K562 (cell line): ENCODE measurements around the gene TEX54. TPM values are rescaled to one million over a fixed set of nuclear protein-coding genes. Genes with fewer than 3 reads are reported as not detected.
A peak's percentile ranks its signal among the peaks of the same experiment; 100 is the strongest.
"Not testable (repeated sequence)": the region's sequence is repeated elsewhere in the genome, so short reads cannot be mapped to it uniquely, and the experiment has no call there.

Experiments used
- ATAC-seq: fragments of 200-7000 bp; cut with Tn5 transposase; 3 replicates; pipeline ENCODE4 v1.9.1; 2020; ENCODE audit warnings: moderate library complexity
- BruUV-seq: library from RNA; stranded (reverse); fragments of 400-500 nt; replicated peaks from 2 replicates; lab custom pipeline; 2021; lab: Mats Ljungman, UMichigan
- CTCF ChIA-PET: fragments of 300-600 bp; formaldehyde crosslinking; extraction: SDS; loops from one replicate; lab custom pipeline; 2021; ENCODE audit warnings: low intra/inter-chr PET ratio; lab: Yijun Ruan, JAX
- POLR2A ChIA-PET: fragments of 300-600, 350-650 bp; sonication (Branson Sonifier 250); formaldehyde crosslinking; extraction: SDS; loops from one replicate; lab custom pipeline; 2021; ENCODE audit warnings: antibody characterized with exemption, inconsistent platforms; lab: Yijun Ruan, JAX
- DNase-seq, 4 experiments: peaks; one replicate each; pipeline versions ENCODE4 v3.0.0 to v3.0.0-alpha.2; 2011 to 2018; ENCODE audit warnings: low spot score in 3 of 4, mixed read lengths in 3 of 4; ENCODE audit errors: extremely low read depth in 1 of 4
- FAIRE-seq: peaks from 2 replicates; lab custom pipeline; 2011; peaks lifted over from hg19 to GRCh38; lab: Jason Lieb, UNC
- H2AFZ ChIP-seq: 2 replicates; pipeline ENCODE4 v1.6.0; 2011; ENCODE audit warnings: low read depth, low read length, control low read depth, inconsistent platforms
- H3K27ac ChIP-seq: fragments of 200-600 bp; 3 replicates; pipeline ENCODE4 v1.8.0; 2011; ENCODE audit warnings: low read depth, mild to moderate bottlenecking, control low read depth, inconsistent platforms, low read length, moderate library complexity, mixed read lengths; ENCODE audit errors: extremely low read depth
- H3K27me3 ChIP-seq, 2 experiments: fragments of 300-600 bp in 1 of 2; 2 replicates in 1 of 2; 3 replicates in 1 of 2; pipeline versions ENCODE4 v1.6.0 to v1.8.0; 2011; ENCODE audit warnings: inconsistent platforms in 2 of 2, low read length in 2 of 2, mild to moderate bottlenecking in 1 of 2, mixed read lengths in 1 of 2, moderate library complexity in 1 of 2; ENCODE audit not compliant: control insufficient read depth in 2 of 2, insufficient read depth in 2 of 2
- H3K36me3 ChIP-seq: fragments of 300-600 bp; 3 replicates; pipeline ENCODE4 v1.8.0; 2011; ENCODE audit warnings: mild to moderate bottlenecking, low read length, inconsistent platforms; ENCODE audit not compliant: control insufficient read depth, insufficient read depth
- H3K4me1 ChIP-seq, 2 experiments: fragments of 200-600 bp in 1 of 2; replicated peaks in 1 of 2; 2 replicates in 1 of 2; 3 replicates in 1 of 2; pipeline versions ENCODE4 v1.5.1 to v1.8.0; 2011; ENCODE audit warnings: inconsistent platforms in 2 of 2, low read length in 2 of 2, mild to moderate bottlenecking in 1 of 2, mixed read lengths in 1 of 2, moderate library complexity in 1 of 2; ENCODE audit not compliant: control insufficient read depth in 2 of 2, insufficient read depth in 2 of 2
- H3K4me2 ChIP-seq: 2 replicates; pipeline ENCODE4 v1.6.1; 2011; ENCODE audit warnings: low read length, control low read depth, inconsistent platforms, mixed read lengths; ENCODE audit not compliant: insufficient read depth
- H3K4me3 ChIP-seq: fragments of 200-600 bp; sonication (generic), shearing (Covaris generic); 2 replicates; pipeline ENCODE4 v1.5.1; 2016; ENCODE audit warnings: control low read depth, inconsistent platforms
- H3K79me2 ChIP-seq: fragments of 200-600 bp; 3 replicates; pipeline ENCODE4 v1.8.0; 2011; ENCODE audit warnings: low read length, inconsistent platforms; ENCODE audit not compliant: control insufficient read depth, insufficient read depth
- H3K9ac ChIP-seq, 2 experiments: 2 replicates each; pipeline versions ENCODE4 v1.6.0 to v1.6.1; 2011; ENCODE audit warnings: low read depth in 2 of 2, low read length in 2 of 2, control low read depth in 1 of 2, inconsistent platforms in 1 of 2, mild to moderate bottlenecking in 1 of 2, mixed read lengths in 1 of 2; ENCODE audit not compliant: insufficient read depth in 1 of 2
- H3K9me1 ChIP-seq: one replicate; pipeline ENCODE4 v1.6.0; 2011; ENCODE audit warnings: inconsistent platforms, mild to moderate bottlenecking, low read length, moderate library complexity; ENCODE audit not compliant: control insufficient read depth, insufficient read depth
- H3K9me3 ChIP-seq: replicated peaks from 2 replicates; pipeline ENCODE4 v1.5.1; 2011; ENCODE audit warnings: low read depth, low read length, inconsistent platforms; ENCODE audit not compliant: control insufficient read depth, insufficient read depth
- H4K20me1 ChIP-seq: replicated peaks from 2 replicates; pipeline ENCODE4 v1.6.1; 2011; ENCODE audit warnings: low read length, inconsistent platforms, mixed read lengths; ENCODE audit not compliant: control insufficient read depth, insufficient read depth
- IRF9 ChIP-seq: fragments of 450-650 bp; IDR thresholded peaks from 2 replicates; pipeline ENCODE4 v1.6.1; 2016; ENCODE audit warnings: missing biosample characterization, missing genetic modification characterization
- MECOM ChIP-seq: fragments of 250-450 bp; sonication (Bioruptor Pico); IDR thresholded peaks from 2 replicates; pipeline ENCODE4 v1.8.0; 2022; ENCODE audit warnings: inconsistent platforms
- TEAD1 ChIP-seq, 2 experiments: fragments of 450-650 bp in 1 of 2; sonication (generic) in 1 of 2; formaldehyde crosslinking; IDR thresholded peaks; 2 replicates each; pipeline versions ENCODE4 v1.4.0 to v1.8.0; 2020 to 2022; ENCODE audit warnings: mild to moderate bottlenecking in 2 of 2, missing genetic modification reagents in 1 of 2
- ZBTB11 ChIP-seq, 3 experiments: fragments of 200-800 bp in 1 of 3; fragments of 250-450 bp in 1 of 3; fragments of 450-650 bp in 1 of 3; sonication (Bioruptor Pico) in 1 of 3; sonication (Bioruptor generic) in 1 of 3; formaldehyde crosslinking in 1 of 3; IDR thresholded peaks; 2 replicates each; pipeline versions ENCODE4 v1.6.1 to v1.8.0; 2016 to 2022; ENCODE audit warnings: mild to moderate bottlenecking in 2 of 3, missing genetic modification characterization in 2 of 3, missing compliant biosample characterization in 1 of 3, moderate library complexity in 1 of 3
- ZBTB17 ChIP-seq: fragments of 450-650 bp; formaldehyde crosslinking; IDR thresholded peaks from 2 replicates; pipeline ENCODE4 v1.4.0; 2020; ENCODE audit warnings: mild to moderate bottlenecking
- ZNF239 ChIP-seq: fragments of 250-450 bp; sonication (Bioruptor Pico); IDR thresholded peaks from 2 replicates; pipeline ENCODE4 v1.4.0; 2020; ENCODE audit warnings: mild to moderate bottlenecking
- ZNF311 ChIP-seq: fragments of 250-450 bp; sonication (Bioruptor Pico); IDR thresholded peaks from 2 replicates; pipeline ENCODE4 v1.4.0; 2020; ENCODE audit warnings: mild to moderate bottlenecking, moderate library complexity
- WGBS: fragments of 100-300 bp; shearing (Covaris generic); methylation state at CpG from one replicate; pipeline ENCODE4 v1.1.6; 2016; ENCODE audit warnings: low coverage, mixed read lengths; ENCODE audit not compliant: insufficient coverage; ENCODE audit errors: missing lambda C conversion rate; 5-methylcytosine and 5-hydroxymethylcytosine counted together
- in situ Hi-C: fragments of 300-500 bp; cut with MboI; formaldehyde crosslinking; loops from 4 replicates; pipeline ENCODE4 v1.15.0; 2018; ENCODE audit warnings: inconsistent platforms, mixed read lengths
- intact Hi-C: fragments of 100-400 bp; cut with micrococcal nuclease; formaldehyde crosslinking; loops from 2 replicates; pipeline ENCODE4 v1.14.2; 2022
- polyA plus RNA-seq, 8 experiments: library from polyadenylated mRNA; depleted of rRNA in 4 of 8; stranded (reverse) in 5 of 8; unstranded in 3 of 8; fragments of >200 nt; fragmentation: Nextera tagmentation in 2 of 8; fragmentation: Illumina TruSeq in 1 of 8; extraction: Ambion mirVana in 2 of 8; extraction: Trizol in 1 of 8; gene quantifications; 2 replicates each; pipeline versions ENCODE4 v1.2.1 to v1.2.3, GENCODE V29; 2011 to 2014; ENCODE audit warnings: inconsistent platforms in 1 of 8, missing spikeins in 1 of 8
- total RNA-seq, 7 experiments: library from RNA; depleted of rRNA in 6 of 7; stranded (reverse); fragments of >200 nt in 6 of 7; fragmentation: Illumina TruSeq in 2 of 7; extraction: Trizol in 2 of 7; gene quantifications; 2 replicates each; pipeline versions ENCODE4 v1.2.1 to v1.2.3, GENCODE V29; 2011 to 2021; ENCODE audit warnings: low replicate concordance in 1 of 7
- TF ChIP-seq, protein P1 (sequence below): fragments of 250-450 bp; sonication (Bioruptor Pico); IDR thresholded peaks from 2 replicates; pipeline ENCODE4 v1.8.0; 2021; ENCODE audit warnings: moderate library complexity, mild to moderate bottlenecking, inconsistent platforms
- TF ChIP-seq, protein P2 (sequence below): fragments of 450-650 bp; IDR thresholded peaks from 2 replicates; pipeline ENCODE4 v1.6.1; 2017; ENCODE audit warnings: antibody characterized with exemption, mild to moderate bottlenecking

TEX54 gene
- total and polyA plus RNA-seq, 9 of the 15 experiments (the other 6 are each of a cell fraction or from before 2014, with no cell fraction given) = not detected

- FAIRE-seq, H3K9me1 ChIP-seq, H3K27me3 ChIP-seq, DNase-seq, H2AFZ ChIP-seq, CTCF ChIA-PET, H3K9me3 ChIP-seq, ATAC-seq, BruUV-seq: not testable (repeated sequence)
- Histone ChIP-seq H3K4me3 (peak overlapping the region; percentile 30), H3K9ac (peak overlapping the region; percentile 53 to 85), H3K27ac (peak overlapping the region; percentile 63), H4K20me1 (peaks cover 20% of the 10 kb centered on the region), H3K79me2 (peaks cover 99% of the 10 kb centered on the region), H3K4me2 (peak overlapping the region; percentile 76), H3K36me3 (peaks cover 53% of the 10 kb centered on the region), H3K4me1 (peaks cover 22 to 28% of the 10 kb centered on the region in 2 experiments; a peak in 4 of 5 replicates)
- WGBS = under 1% methylated on average over 8 of the region's 8 CpGs
- in situ Hi-C loops = loop anchor here (25.0 kb wide), 1 partner anchor 472 kb away; no protein-coding TSS in a partner anchor
- POLR2A ChIA-PET = interaction anchor here (0.7 kb wide), 1 partner anchor 19 kb away, joined by 3 read pairs; no protein-coding TSS in a partner anchor
- intact Hi-C loops = loop anchor here (5.0 kb wide), 1 partner anchor 462 kb away; no protein-coding TSS in a partner anchor
- TF ChIP-seq, protein P1, sequence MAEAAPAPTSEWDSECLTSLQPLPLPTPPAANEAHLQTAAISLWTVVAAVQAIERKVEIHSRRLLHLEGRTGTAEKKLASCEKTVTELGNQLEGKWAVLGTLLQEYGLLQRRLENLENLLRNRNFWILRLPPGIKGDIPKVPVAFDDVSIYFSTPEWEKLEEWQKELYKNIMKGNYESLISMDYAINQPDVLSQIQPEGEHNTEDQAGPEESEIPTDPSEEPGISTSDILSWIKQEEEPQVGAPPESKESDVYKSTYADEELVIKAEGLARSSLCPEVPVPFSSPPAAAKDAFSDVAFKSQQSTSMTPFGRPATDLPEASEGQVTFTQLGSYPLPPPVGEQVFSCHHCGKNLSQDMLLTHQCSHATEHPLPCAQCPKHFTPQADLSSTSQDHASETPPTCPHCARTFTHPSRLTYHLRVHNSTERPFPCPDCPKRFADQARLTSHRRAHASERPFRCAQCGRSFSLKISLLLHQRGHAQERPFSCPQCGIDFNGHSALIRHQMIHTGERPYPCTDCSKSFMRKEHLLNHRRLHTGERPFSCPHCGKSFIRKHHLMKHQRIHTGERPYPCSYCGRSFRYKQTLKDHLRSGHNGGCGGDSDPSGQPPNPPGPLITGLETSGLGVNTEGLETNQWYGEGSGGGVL = 0 out of 2 replicates have a peak, but pooled peaks have one; percentile 33
- peak; percentile 22; the same call in 1 of the 2 replicates for TF ChIP-seq ZNF239
- TF ChIP-seq TEAD1 (CRISPR knock-in tag; IDR thresholded peaks at IDR 0.05) = peak in 1 of 2 experiments; percentile 53; a peak in 1 of 4 replicates
- TF ChIP-seq IRF9 (tag) = 0 out of 2 replicates have a peak, but pooled peaks have one; percentile 41
- 0 out of 6 replicates have a peak, but pooled peaks of 1 of the 3 experiments have one; percentile 32 for TF ChIP-seq ZBTB11 (CRISPR knock-in tag; IDR thresholded peaks at IDR 0.05)
- TF ChIP-seq ZBTB17 = peak; percentile 77; the same call in 1 of the 2 replicates
- TF ChIP-seq ZNF311 (CRISPR knock-in tag) = peak; percentile 86
- TF ChIP-seq MECOM = 0 out of 2 replicates have a peak, but pooled peaks have one; percentile 35
- TF ChIP-seq, protein P2, sequence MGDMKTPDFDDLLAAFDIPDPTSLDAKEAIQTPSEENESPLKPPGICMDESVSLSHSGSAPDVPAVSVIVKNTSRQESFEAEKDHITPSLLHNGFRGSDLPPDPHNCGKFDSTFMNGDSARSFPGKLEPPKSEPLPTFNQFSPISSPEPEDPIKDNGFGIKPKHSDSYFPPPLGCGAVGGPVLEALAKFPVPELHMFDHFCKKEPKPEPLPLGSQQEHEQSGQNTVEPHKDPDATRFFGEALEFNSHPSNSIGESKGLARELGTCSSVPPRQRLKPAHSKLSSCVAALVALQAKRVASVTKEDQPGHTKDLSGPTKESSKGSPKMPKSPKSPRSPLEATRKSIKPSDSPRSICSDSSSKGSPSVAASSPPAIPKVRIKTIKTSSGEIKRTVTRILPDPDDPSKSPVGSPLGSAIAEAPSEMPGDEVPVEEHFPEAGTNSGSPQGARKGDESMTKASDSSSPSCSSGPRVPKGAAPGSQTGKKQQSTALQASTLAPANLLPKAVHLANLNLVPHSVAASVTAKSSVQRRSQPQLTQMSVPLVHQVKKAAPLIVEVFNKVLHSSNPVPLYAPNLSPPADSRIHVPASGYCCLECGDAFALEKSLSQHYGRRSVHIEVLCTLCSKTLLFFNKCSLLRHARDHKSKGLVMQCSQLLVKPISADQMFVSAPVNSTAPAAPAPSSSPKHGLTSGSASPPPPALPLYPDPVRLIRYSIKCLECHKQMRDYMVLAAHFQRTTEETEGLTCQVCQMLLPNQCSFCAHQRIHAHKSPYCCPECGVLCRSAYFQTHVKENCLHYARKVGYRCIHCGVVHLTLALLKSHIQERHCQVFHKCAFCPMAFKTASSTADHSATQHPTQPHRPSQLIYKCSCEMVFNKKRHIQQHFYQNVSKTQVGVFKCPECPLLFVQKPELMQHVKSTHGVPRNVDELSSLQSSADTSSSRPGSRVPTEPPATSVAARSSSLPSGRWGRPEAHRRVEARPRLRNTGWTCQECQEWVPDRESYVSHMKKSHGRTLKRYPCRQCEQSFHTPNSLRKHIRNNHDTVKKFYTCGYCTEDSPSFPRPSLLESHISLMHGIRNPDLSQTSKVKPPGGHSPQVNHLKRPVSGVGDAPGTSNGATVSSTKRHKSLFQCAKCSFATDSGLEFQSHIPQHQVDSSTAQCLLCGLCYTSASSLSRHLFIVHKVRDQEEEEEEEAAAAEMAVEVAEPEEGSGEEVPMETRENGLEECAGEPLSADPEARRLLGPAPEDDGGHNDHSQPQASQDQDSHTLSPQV = peak; percentile 97
Measured at GRCh38 chr11:62859281-62859703, 26.7 kb upstream of the TEX54 start.
